Omental fat pad (tissue), 4 donors: ENCODE results near the gene EIF3K. TPM values are rescaled to one million over a fixed set of nuclear protein-coding genes. Genes with fewer than 3 reads are reported as not detected.

Experiments
- ATAC-seq: fragments of 150-250 bp; one replicate; pipeline ENCODE4 v1.9.1; 2016; ENCODE audit warnings: mild to moderate bottlenecking, moderate library complexity; ENCODE audit not compliant: low FRiP score
- DNase-seq: peaks from one replicate; pipeline ENCODE4 v3.0.0-alpha.2; 2019; ENCODE audit warnings: low spot score
- CTCF ChIP-seq, 3 donors: fragments of 450-650 bp; IDR thresholded peaks; one replicate each; pipeline ENCODE4 v1.5.1; 2016 to 2017; ENCODE audit warnings: antibody characterized with exemption in 3 of 3, mild to moderate bottlenecking in 3 of 3, moderate library complexity in 2 of 3
- total RNA-seq, 4 donors: library from RNA; depleted of rRNA; stranded (reverse); fragments of >200 nt; gene quantifications; one replicate each; pipeline ENCODE4 v1.1.0, GENCODE V29; 2016

The EIF3K gene
- total RNA-seq, 4 donors from 2014 or later: 364 to 556 (median 476) TPM

DNA sequence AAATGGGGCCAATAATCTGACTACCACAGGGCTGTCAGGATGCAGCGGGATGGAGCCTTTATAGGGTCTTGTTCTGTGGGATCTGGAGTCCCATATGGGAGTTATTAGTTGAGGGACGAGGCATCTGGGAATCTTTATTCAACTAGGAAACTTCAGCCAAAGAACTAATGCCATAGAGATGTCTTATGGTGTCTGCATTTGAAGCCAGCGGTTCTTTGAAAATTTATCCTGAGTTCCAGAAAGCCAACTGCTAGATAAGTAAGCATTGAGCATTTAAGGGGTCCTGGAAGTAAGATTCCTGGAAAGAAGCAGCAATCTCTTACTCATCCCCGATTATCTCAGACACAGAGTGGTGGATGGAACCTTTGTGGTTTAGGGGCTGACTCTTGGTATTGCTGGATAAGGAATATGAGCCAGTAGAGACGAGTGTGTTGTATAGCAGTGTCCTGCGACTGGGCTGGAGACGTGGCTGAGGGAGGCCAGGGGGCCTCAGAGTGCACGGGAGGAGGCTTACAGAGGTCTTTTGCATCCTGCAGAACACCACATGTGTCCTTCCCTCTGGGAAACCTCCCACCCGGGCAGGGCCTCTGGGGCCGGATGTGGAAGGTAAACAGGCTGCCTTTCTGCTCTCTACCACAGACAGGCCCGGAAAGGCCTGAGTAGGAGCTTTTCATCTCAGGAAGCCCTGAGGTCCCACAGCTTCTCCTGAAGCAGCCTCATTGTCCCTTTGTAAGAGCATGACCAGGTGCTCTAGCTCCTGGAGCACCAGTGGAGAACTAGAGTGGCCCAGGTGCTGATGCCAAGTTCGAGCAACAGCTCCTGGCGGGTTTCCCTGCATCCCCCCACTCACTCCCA, 57.3 kb downstream of the EIF3K start:
- no peak for TF ChIP-seq CTCF (IDR thresholded peaks at IDR 0.05)
- no peak for ATAC-seq
- DNase-seq: no peak

- DNase-seq: no peak
- no peak for TF ChIP-seq CTCF (IDR thresholded peaks at IDR 0.05)
- no peak for ATAC-seq
Observed at GRCh38 chr19:38676878-38677646, 58.1 kb downstream of the EIF3K start.

DNA sequence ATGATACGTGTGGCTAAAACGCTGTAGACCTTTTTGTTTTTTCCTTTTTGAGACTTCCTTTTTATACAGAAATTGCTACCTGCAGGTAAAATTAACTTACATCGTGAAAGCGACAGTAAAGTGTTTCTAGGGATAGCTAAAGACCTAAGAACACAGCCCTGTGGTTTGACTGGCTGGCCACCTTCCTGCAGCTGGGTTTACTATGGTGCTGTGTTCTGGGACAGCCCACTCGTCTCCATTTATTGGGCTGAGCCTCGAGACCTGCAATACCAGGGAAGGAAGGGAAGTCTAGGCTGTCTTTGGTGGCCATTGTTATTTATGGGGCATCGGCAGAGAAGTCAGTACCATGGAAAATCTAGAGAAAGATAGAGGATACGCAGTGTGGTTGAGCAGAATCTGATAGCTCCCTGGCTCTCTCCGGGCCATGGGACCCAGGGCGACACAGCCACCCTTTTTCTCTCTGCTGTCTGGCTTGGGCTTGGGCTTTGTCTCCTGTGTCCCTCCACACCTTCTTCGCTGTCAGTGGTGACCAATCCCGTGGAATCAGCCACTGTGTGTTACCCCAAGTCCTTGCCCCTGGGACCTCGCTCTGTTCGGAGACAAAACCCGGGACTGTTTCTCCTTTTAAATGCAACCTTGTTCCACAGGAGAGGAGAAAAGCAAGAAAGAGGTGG, 59.4 kb downstream of the EIF3K start:
- no peak for TF ChIP-seq CTCF (IDR thresholded peaks at IDR 0.05)
- ATAC-seq (no peak), DNase-seq (no peak)

- DNase-seq (no peak), ATAC-seq (no peak)
- no peak for TF ChIP-seq CTCF (IDR thresholded peaks at IDR 0.05)
Observed at GRCh38 chr19:38678891-38679494, 60.0 kb downstream of the EIF3K start.

- DNase-seq (no peak), ATAC-seq (no peak)
- no peak for TF ChIP-seq CTCF (IDR thresholded peaks at IDR 0.05)
Observed at GRCh38 chr19:38679839-38680238, 60.9 kb downstream of the EIF3K start.

GRCh38 chr19:38682195-38682867, 63.3 kb downstream of the EIF3K start:
- DNase-seq: no peak
- no peak for ATAC-seq
- no peak for TF ChIP-seq CTCF (IDR thresholded peaks at IDR 0.05)
